H1 (cell line): Measurements from ENCODE around the gene NPL. TPM values are rescaled to one million over a fixed set of nuclear protein-coding genes. Genes with fewer than 3 reads are reported as not detected.

Experiments
- CTCF ChIA-PET: fragments of 300-600 bp; sonication (Branson Sonifier 250); formaldehyde crosslinking; loops from one replicate; lab custom pipeline; 2021; ENCODE audit not compliant: partially characterized antibody; lab: Charles Lee
- POLR2A ChIA-PET: fragments of 300-600 bp; sonication (Branson Sonifier 250); formaldehyde crosslinking; loops from one replicate; lab custom pipeline; 2021; ENCODE audit warnings: inconsistent platforms; ENCODE audit not compliant: partially characterized antibody; lab: Charles Lee
- DNase-seq, 2 experiments: peaks; one replicate each; pipeline versions ENCODE4 v3.0.0 to v3.0.0-alpha.2; 2010 to 2022; ENCODE audit warnings: low spot score in 2 of 2, low read depth in 1 of 2, mixed read lengths in 1 of 2
- FAIRE-seq: peaks from 2 replicates; lab custom pipeline; 2011; peaks lifted over from hg19 to GRCh38; lab: Jason Lieb, UNC
- H2AFZ ChIP-seq: 2 replicates; pipeline ENCODE4 v1.8.1; 2012; ENCODE audit warnings: low read length, inconsistent platforms
- H2AK5ac ChIP-seq: 2 replicates; pipeline ENCODE4 v1.6.1; 2013; ENCODE audit warnings: low read depth, low read length
- H2BK120ac ChIP-seq: replicated peaks from 2 replicates; pipeline ENCODE3; 2013; ENCODE audit warnings: low read depth, low read length, inconsistent platforms
- H2BK12ac ChIP-seq: 2 replicates; pipeline ENCODE4 v1.6.1; 2013; ENCODE audit warnings: low read depth, low read length
- H2BK15ac ChIP-seq: 2 replicates; pipeline ENCODE4 v1.6.1; 2013; ENCODE audit warnings: low read length
- H2BK20ac ChIP-seq: 2 replicates; pipeline ENCODE4 v1.6.1; 2013; ENCODE audit warnings: low read length
- H2BK5ac ChIP-seq: 2 replicates; pipeline ENCODE4 v1.6.1; 2013; ENCODE audit warnings: low read depth, low read length
- H3K14ac ChIP-seq: 2 replicates; pipeline ENCODE4 v1.6.1; 2013; ENCODE audit warnings: inconsistent platforms; ENCODE audit not compliant: insufficient read length
- H3K18ac ChIP-seq: 2 replicates; pipeline ENCODE4 v1.6.1; 2013; ENCODE audit warnings: low read length; ENCODE audit errors: extremely low read depth
- H3K23ac ChIP-seq: 2 replicates; pipeline ENCODE4 v1.6.1; 2013; ENCODE audit warnings: inconsistent platforms; ENCODE audit not compliant: insufficient read length
- H3K23me2 ChIP-seq: 2 replicates; pipeline ENCODE4 v1.6.1; 2013; ENCODE audit warnings: low read depth, low read length
- H3K27ac ChIP-seq: 2 replicates; pipeline ENCODE4 v1.6.1; 2011; ENCODE audit warnings: low read depth, low read length, inconsistent platforms
- H3K27me3 ChIP-seq, 4 experiments: replicated peaks in 1 of 4; 1 replicate in 1 of 4; 2 replicates in 3 of 4; pipeline versions ENCODE4 v1.6.1 to v1.8.1; 2011 to 2013; ENCODE audit warnings: low read length in 3 of 4, mild to moderate bottlenecking in 3 of 4, inconsistent platforms in 2 of 4, mixed read lengths in 2 of 4, moderate library complexity in 1 of 4; ENCODE audit not compliant: control insufficient read depth in 3 of 4, insufficient read depth in 3 of 4; ENCODE audit errors: extremely low read depth in 1 of 4
- H3K36me3 ChIP-seq, 4 experiments: 2 replicates each; pipeline versions ENCODE4 v1.6.1 to v1.8.1; 2011 to 2013; ENCODE audit warnings: mild to moderate bottlenecking in 4 of 4, low read length in 3 of 4, moderate library complexity in 2 of 4, control low read depth in 1 of 4, inconsistent platforms in 1 of 4; ENCODE audit not compliant: insufficient read depth in 4 of 4, control insufficient read depth in 2 of 4
- H3K4ac ChIP-seq: replicated peaks from 2 replicates; pipeline ENCODE3; 2013; ENCODE audit warnings: low read length, low read depth, mixed read lengths, inconsistent platforms; ENCODE audit not compliant: insufficient read length
- H3K4me1 ChIP-seq, 4 experiments: replicated peaks in 1 of 4; 1 replicate in 1 of 4; 2 replicates in 3 of 4; pipeline versions ENCODE4 v1.6.1 to v1.8.1; 2011 to 2013; ENCODE audit warnings: low read length in 3 of 4, inconsistent platforms in 2 of 4, mixed read lengths in 1 of 4; ENCODE audit not compliant: insufficient read depth in 4 of 4, control insufficient read depth in 3 of 4
- H3K4me2 ChIP-seq, 2 experiments: 2 replicates each; pipeline versions ENCODE4 v1.6.1 to v1.8.1; 2011 to 2013; ENCODE audit warnings: low read depth in 2 of 2, low read length in 2 of 2, control low read depth in 1 of 2, inconsistent platforms in 1 of 2, mild to moderate bottlenecking in 1 of 2; ENCODE audit not compliant: insufficient read depth in 1 of 2
- H3K4me3 ChIP-seq, 4 experiments: fragments of 200-600, 300-600 bp in 1 of 4; sonication (generic), shearing (Covaris generic), sonication (Bioruptor Twin) in 1 of 4; 2 replicates each; pipeline versions ENCODE4 v1.5.1 to v1.8.1; 2011 to 2016; ENCODE audit warnings: low read length in 4 of 4, low read depth in 3 of 4, control low read depth in 2 of 4, inconsistent platforms in 2 of 4, mild to moderate bottlenecking in 2 of 4, mixed read lengths in 1 of 4, moderate library complexity in 1 of 4; ENCODE audit not compliant: insufficient read depth in 2 of 4; ENCODE audit errors: extremely low read depth in 1 of 4
- H3K56ac ChIP-seq: replicated peaks from 2 replicates; pipeline ENCODE3; 2013; ENCODE audit warnings: low read depth, mild to moderate bottlenecking, mixed read lengths, low read length, inconsistent platforms; ENCODE audit not compliant: insufficient read length
- H3K79me1 ChIP-seq: 2 replicates; pipeline ENCODE4 v1.6.1; 2013; ENCODE audit warnings: low read depth, low read length, control low read depth
- H3K79me2 ChIP-seq, 2 experiments: 2 replicates each; pipeline versions ENCODE4 v1.6.1 to v1.8.1; 2012 to 2013; ENCODE audit warnings: low read length in 2 of 2, mild to moderate bottlenecking in 2 of 2, inconsistent platforms in 1 of 2; ENCODE audit not compliant: insufficient read depth in 2 of 2, control insufficient read depth in 1 of 2
- H3K9ac ChIP-seq, 4 experiments: replicated peaks in 1 of 4; 1 replicate in 1 of 4; 2 replicates in 3 of 4; pipeline versions ENCODE4 v1.6.1 to v1.8.1; 2011 to 2013; ENCODE audit warnings: low read depth in 3 of 4, low read length in 3 of 4, control low read depth in 2 of 4, mild to moderate bottlenecking in 2 of 4, moderate library complexity in 2 of 4, inconsistent platforms in 1 of 4; ENCODE audit errors: extremely low read depth in 1 of 4
- H3K9me3 ChIP-seq, 2 experiments: 2 replicates each; pipeline versions ENCODE4 v1.6.1 to v1.8.1; 2012 to 2013; ENCODE audit warnings: mild to moderate bottlenecking in 2 of 2, moderate library complexity in 2 of 2, control low read depth in 1 of 2, inconsistent platforms in 1 of 2, low read depth in 1 of 2, low read length in 1 of 2, mixed read lengths in 1 of 2; ENCODE audit not compliant: insufficient read depth in 2 of 2
- H4K20me1 ChIP-seq, 2 experiments: replicated peaks in 1 of 2; 2 replicates each; pipeline versions ENCODE3 to v1.8.1; 2011 to 2013; ENCODE audit warnings: inconsistent platforms in 2 of 2, low read length in 2 of 2, mild to moderate bottlenecking in 1 of 2; ENCODE audit not compliant: insufficient read depth in 2 of 2, control insufficient read depth in 1 of 2
- H4K5ac ChIP-seq: 2 replicates; pipeline ENCODE4 v1.6.1; 2013; ENCODE audit warnings: low read length, low read depth, mixed read lengths, inconsistent platforms; ENCODE audit not compliant: insufficient read length
- H4K8ac ChIP-seq: 2 replicates; pipeline ENCODE4 v1.8.0; 2013; ENCODE audit warnings: mild to moderate bottlenecking, moderate library complexity, low read length, inconsistent platforms; ENCODE audit not compliant: insufficient read depth; ENCODE audit errors: extremely low read depth
- H4K91ac ChIP-seq: replicated peaks from 2 replicates; pipeline ENCODE3; 2013; ENCODE audit warnings: low read length, mixed read lengths, inconsistent platforms; ENCODE audit not compliant: insufficient read length
- CEBPB ChIP-seq: IDR thresholded peaks from 2 replicates; pipeline ENCODE4 v1.6.1; 2012; ENCODE audit warnings: low read depth, low read length
- RAD21 ChIP-seq, 2 experiments: IDR thresholded peaks in 1 of 2; conservative IDR thresholded peaks in 1 of 2; 2 replicates each; pipeline ENCODE4 v1.6.1; 2011; ENCODE audit warnings: low read depth in 2 of 2, low read length in 2 of 2, improper control_type of control experiment in 1 of 2, inconsistent platforms in 1 of 2, mild to moderate bottlenecking in 1 of 2, moderate library complexity in 1 of 2
- TAF7 ChIP-seq: optimal IDR thresholded peaks from 2 replicates; pipeline ENCODE3; 2011; ENCODE audit warnings: low read depth, mild to moderate bottlenecking, inconsistent platforms, low read length, moderate library complexity, borderline replicate concordance
- TBP ChIP-seq: IDR thresholded peaks from 2 replicates; pipeline ENCODE4 v1.6.1; 2011; ENCODE audit warnings: low read depth, low read length, improper control_type of control experiment
- WGBS, 2 experiments: shearing (Covaris generic) in 1 of 2; methylation state at CpG; one replicate each; pipeline versions ENCODE4 v1.1.6 to v1.1.7; 2013 to 2015; ENCODE audit warnings: low lambda C conversion rate in 2 of 2, mixed read lengths in 2 of 2, inconsistent platforms in 1 of 2, low coverage in 1 of 2, missing lambda C conversion rate in 1 of 2; ENCODE audit not compliant: insufficient replicate concordance in 2 of 2, insufficient coverage in 1 of 2, insufficient read length in 1 of 2; ENCODE audit errors: extremely low coverage in 1 of 2, missing lambda C conversion rate in 1 of 2; 5-methylcytosine and 5-hydroxymethylcytosine counted together
- polyA plus RNA-seq, 7 experiments: library from polyadenylated mRNA; depleted of rRNA in 3 of 7; stranded (reverse) in 5 of 7; unstranded in 2 of 7; fragments of >200 nt in 5 of 7; fragments of 200-250 nt in 2 of 7; gene quantifications; 1 replicate in 5 of 7; 2 replicates in 1 of 7; 4 replicates in 1 of 7; pipeline versions ENCODE4 v1.2.1 to v1.2.3, GENCODE V29; 2011 to 2013; ENCODE audit warnings: missing spikeins in 2 of 7, mixed read lengths in 2 of 7
- total RNA-seq: library from RNA; stranded (reverse); fragmentation: NEBNext Ultra II Directional; extraction: Animal tissue kit (Norgen Biotek cat#: 25700); gene quantifications from 2 replicates; pipeline ENCODE4 v1.2.1, GENCODE V29; 2021

Gene NPL
- total and polyA plus RNA-seq, 2 of the 8 experiments (the other 6 are each of a cell fraction or from before 2014, with no cell fraction given): 2.2 to 4.4 TPM

DNA sequence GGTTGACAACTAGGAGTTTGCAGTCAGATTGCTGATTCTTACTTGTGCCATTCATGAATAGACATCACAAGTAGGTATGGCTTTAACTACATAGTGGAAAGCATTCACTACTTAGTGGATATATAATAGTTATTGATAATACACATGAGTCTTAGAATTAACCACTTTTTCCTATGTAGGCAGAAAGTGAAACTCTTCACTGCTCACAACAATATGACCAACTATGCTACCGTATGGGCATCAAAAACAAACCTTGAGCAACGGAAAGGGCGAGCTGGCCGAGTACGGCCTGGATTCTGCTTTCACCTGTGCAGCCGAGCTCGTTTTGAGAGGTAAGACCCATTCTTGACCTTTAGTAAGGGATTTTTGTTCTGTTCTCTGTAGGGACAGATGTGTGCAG, 88.3 kb downstream of the NPL start:
- H4K91ac ChIP-seq: no peak overlapping the region
- H3K79me2 ChIP-seq: no peaks in the 10 kb centered on the region
- no peak overlapping the region for H2AFZ ChIP-seq
- ChIA-PET CTCF (no interaction called here), POLR2A (interaction anchor here (1.0 to 7.0 kb wide), 9 partner anchors 8 to 34 kb away, joined by 4 to 34 read pairs (median 14); no protein-coding TSS in a partner anchor)
- no peaks in the 10 kb centered on the region for H3K27me3 ChIP-seq
- no peaks in the 10 kb centered on the region for H3K9me3 ChIP-seq
- no peak overlapping the region for H3K4me2 ChIP-seq
- no peak overlapping the region for H2BK15ac ChIP-seq
- WGBS, 2 experiments: 92% methylated on average over 7 of the region's 7 CpGs; no CpG with 5 or more reads in 1 of the 2 experiments
- no peaks in the 10 kb centered on the region for H3K23me2 ChIP-seq
- H3K14ac ChIP-seq: no peak overlapping the region
- no peak overlapping the region for H2AK5ac ChIP-seq
- H2BK12ac ChIP-seq: no peak overlapping the region
- peaks cover 6 to 9% of the 10 kb centered on the region in 2 experiments for H4K20me1 ChIP-seq
- H3K27ac ChIP-seq: no peak overlapping the region
- H4K8ac ChIP-seq: no peak overlapping the region
- no peak overlapping the region for H3K18ac ChIP-seq
- peaks cover 60 to 100% (median 98%) of the 10 kb centered on the region in 4 experiments for H3K36me3 ChIP-seq
- FAIRE-seq (no peak), DNase-seq (no peak)
- no peaks in the 10 kb centered on the region for H3K4me1 ChIP-seq
- no peak overlapping the region for H2BK20ac ChIP-seq
- H3K4ac ChIP-seq: no peak overlapping the region
- no peak overlapping the region for H2BK120ac ChIP-seq
- H4K5ac ChIP-seq: no peak overlapping the region
- H3K56ac ChIP-seq: no peak overlapping the region
- H3K23ac ChIP-seq: no peak overlapping the region
- H2BK5ac ChIP-seq: no peak overlapping the region
- no peaks in the 10 kb centered on the region; the same call in 1 of the 2 replicates for H3K79me1 ChIP-seq
- no peak overlapping the region for H3K4me3 ChIP-seq
- no peak overlapping the region for H3K9ac ChIP-seq
- TF ChIP-seq RAD21 (IDR thresholded peaks at IDR 0.05 in 1 of 2, conservative IDR thresholded peaks at IDR 0.05 in 1 of 2; ENCODE audit: low read depth in 2 of 2, low read length in 2 of 2) (no peak), TAF7 (no peak), CEBPB (no peak), TBP (no peak)
